GM18499 (cell line): Measurements from ENCODE around the gene LAPTM5.

Experiments used
- ATAC-seq: cut with Tn5 transposase; IDR thresholded peaks from one replicate; pipeline ENCODE4 v1.9.1; 2021; ENCODE audit warnings: moderate number of reproducible peaks; ENCODE audit not compliant: insufficient read depth, unreplicated experiment

Gene LAPTM5

GRCh38 chr1:30687886-30688285 is 69.7 kb downstream of the LAPTM5 start:
- ATAC-seq: no peak

- ATAC-seq: no peak
These were observed 71.2 kb downstream of the LAPTM5 start for GRCh38 chr1:30686236-30686935.

- no peak for ATAC-seq
These were observed 71.8 kb downstream of the LAPTM5 start for GRCh38 chr1:30685796-30686165.

GRCh38 chr1:30684881-30685795 is 72.4 kb downstream of the LAPTM5 start:
- ATAC-seq: no peak

- no peak for ATAC-seq
These were observed 73.3 kb downstream of the LAPTM5 start for GRCh38 chr1:30684259-30684658.

GRCh38 chr1:30683699-30684098 is 73.9 kb downstream of the LAPTM5 start:
- no peak for ATAC-seq
